NCI-H510A treated with DMSO at 0.1 percent for 48 hours (cell line): ENCODE data around the gene DIPK1B.
A peak's percentile ranks its signal among the peaks of the same experiment; 100 is the strongest.

Experiments
- DNase-seq: peaks from one replicate; lab custom pipeline; 2025; lab: John Stamatoyannopoulos, UW

The DIPK1B gene

GRCh38 chr9:136766410-136767120 is 54.2 kb downstream of the DIPK1B start:
- peak; percentile 41 for DNase-seq

GRCh38 chr9:136769710-136770191 is 57.4 kb downstream of the DIPK1B start:
- DNase-seq, result no peak

- no peak for DNase-seq
Measured at GRCh38 chr9:136771907-136772415, 59.6 kb downstream of the DIPK1B start.

GRCh38 chr9:136773386-136774044 is 61.1 kb downstream of the DIPK1B start:
- no peak for DNase-seq
